Activated CD4-positive, alpha-beta T cell treated with anti-CD3 and anti-CD28 coated beads for 4 hours (primary cell): Measurements from ENCODE around the gene ADAMTS17.

Experiments used
- DNase-seq, 2 donors: peaks; one replicate each; pipeline ENCODE4 v3.0.0-alpha.2; 2020

ADAMTS17 gene

DNA sequence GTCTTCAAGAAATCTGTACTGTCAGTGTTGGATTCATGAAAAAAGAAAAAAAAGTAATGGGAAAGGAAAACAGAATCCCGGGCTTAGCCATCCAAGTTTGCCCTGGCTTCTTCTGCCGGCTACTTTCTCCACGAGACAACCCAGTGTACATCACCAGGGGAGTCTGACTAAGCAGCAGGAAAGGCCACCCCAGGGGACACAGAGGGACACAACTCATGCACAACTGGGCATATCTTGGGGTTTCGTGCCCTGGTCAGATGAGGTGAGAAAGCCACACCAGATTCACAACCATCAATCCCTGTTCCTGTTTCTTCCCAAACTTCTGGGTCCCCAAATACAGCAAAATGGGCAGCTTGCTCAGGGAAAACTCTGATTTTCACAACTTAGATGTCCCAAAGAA lies 33.2 kb downstream of the ADAMTS17 start:
- DNase-seq = no peak

DNA sequence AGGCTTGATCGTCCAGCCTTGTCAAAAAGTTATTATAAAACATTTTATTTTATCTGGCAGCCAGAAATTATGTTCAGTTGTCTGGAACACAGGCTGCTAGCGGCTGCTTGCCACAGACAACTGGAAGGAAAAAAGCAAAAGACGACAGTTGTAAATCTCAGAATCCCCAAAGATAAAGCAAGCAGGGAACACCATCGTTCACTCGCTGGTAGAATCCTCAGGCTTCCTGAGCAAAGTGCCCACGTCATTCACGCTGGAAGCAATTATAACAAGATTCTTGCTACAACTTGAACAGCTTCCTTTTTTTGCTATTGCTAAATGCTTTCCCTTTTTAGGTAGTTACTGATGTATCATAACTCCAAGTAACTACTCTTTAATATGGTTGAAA lies 33.6 kb downstream of the ADAMTS17 start:
- no peak for DNase-seq

DNA sequence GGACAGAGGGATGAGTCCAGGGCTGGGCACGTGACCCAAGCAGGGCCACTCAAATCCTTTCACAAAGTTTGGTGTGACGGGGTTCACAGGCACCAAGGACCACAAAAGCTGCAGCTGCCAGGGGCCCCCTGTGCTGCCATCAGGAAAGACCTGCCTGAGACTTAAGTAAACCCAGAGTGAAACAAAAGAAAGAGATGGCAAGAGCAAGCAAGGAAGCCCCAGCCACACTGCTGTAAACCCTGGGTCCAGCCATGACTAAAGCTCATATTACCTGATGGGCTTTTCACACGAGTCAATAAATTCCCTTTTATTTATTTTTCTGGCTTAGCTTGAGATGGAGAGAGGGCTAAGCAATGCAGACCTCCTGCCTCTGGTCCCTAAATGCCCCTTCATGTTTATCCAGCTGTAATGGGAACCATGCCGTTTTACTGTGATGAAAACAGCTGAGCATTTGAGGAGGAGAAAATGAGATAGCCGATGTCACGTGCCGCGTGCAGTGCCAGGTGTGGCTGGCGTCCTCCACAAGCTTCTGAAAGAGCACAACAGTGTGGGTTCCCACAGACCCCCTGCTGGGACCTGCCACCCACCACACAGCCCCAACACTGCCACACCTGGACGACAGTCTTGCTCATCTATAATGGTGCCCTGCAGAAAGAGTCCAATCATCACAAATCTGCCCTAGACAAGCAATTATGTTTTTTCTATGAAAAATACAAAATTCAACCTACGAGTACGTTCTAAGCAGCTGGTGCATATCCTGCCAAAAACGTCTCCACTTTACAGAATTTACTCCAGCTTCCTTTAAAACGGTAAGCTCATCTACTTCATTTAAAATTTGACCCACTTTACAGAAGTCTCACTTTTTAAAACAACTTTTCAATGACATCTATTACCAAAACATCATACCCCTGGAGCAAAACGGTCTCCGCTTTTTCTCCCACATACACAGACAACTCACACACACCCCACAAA lies 34.2 kb downstream of the ADAMTS17 start:
- no peak for DNase-seq

DNA sequence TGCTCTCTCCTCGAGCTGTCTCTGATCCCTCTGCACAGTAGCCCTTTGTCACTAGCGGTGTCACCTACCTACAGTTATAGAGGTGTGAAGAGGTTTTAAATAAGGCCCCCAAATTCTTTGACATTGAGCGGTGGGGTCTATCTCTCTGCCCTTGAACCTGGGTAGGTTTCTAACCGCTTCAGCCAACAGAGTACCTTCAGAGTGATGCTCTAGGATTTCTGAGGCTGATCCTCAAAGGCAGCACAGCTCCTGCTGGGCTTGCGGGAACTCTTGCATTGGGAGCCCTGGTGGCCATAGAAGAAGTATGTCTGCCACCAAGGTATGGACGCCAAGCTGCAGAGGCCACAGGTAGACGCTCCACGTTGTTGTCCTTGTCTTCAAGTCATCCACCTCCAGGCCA lies 35.7 kb downstream of the ADAMTS17 start:
- no peak for DNase-seq

DNA sequence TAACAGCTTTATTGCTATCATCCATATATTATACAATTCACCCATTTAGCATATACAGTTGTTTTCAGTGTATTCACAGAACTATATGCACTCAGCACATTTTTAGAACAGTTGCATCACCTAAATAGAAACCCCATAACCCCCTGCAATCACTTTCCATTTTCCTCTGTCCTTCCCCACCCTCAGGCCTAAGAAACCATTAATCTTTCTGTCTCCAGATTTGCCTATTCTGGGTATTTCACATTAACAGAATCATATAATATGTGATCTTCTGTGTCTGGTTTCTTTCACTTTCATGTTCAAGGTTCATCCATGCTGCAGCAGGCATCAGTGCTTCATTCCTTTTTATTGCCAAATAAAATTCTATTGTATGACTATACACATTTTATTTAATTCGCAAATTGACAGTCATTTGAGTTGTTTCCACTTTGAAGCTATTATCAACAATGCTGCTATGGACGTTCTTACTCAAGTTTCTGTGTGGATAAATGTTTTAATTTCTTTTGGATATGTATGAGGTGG lies 39.8 kb downstream of the ADAMTS17 start:
- DNase-seq = no peak

DNA sequence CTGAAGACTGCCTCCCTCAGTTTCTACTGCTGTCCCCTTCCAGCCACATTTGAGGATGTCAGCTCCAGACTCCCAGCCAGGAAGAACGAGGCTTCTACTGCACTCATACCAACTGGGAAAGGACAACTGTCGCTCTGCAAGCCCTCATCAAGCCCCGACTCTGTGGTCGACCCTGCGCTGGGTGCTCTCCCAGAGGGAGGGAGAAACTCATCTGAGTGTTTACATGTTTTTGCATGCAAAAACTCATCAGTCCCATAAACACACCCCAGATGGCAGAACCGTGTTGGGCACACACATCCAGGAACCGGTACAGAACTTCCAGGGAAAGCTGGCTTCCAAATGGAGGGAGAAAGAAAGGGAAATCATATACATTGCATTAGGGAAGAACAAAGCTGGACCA lies 43.5 kb downstream of the ADAMTS17 start:
- DNase-seq = no peak

DNA sequence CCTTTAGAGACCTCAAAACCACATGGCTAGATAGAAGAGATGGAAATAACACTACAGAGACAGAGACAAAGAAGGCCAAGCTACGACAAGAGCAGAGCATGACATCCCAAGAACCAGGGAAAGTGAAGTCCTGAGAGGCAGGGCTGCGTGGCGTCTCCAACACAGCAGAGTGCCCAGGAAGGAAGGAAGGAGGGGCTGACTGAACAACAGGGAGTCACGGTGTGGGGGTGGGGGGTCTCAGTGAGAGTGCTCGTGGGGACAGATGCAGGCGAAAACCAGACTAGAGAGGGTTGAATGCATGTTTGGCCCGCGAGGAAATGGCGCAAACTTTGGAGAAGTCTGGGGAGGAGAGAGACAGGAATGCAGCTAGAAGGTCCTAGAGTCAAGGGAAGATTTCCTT lies 44.0 kb downstream of the ADAMTS17 start:
- no peak for DNase-seq

DNA sequence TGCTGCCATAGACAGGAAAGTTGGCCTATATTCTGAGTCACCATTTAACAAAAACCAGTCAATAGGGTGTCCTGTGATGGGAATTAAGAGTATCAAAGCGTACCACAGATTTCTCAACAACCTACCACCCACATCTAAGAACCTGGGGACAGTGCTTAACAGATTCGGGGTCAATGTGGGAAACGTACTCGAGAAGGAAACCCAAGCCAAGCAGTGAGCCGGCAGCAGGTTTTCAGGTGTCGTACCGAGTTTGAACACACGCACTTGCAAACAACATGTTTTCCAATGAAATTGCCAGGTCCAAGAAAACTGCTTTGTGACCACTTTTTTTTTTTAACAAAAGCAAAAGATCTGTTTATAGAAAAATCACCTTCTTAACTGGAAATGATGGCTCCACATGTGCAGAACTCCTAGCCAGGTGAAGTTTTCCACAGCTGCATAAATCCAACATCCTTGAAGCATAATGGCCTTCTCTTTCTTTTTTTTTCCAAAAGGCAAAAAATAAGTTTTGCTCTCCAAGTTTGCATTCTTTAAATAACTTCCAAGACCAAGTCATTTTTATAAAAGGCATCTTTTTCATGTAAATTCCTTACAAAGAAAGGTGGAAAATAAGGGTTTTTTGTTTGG lies 45.7 kb downstream of the ADAMTS17 start:
- DNase-seq = no peak

DNA sequence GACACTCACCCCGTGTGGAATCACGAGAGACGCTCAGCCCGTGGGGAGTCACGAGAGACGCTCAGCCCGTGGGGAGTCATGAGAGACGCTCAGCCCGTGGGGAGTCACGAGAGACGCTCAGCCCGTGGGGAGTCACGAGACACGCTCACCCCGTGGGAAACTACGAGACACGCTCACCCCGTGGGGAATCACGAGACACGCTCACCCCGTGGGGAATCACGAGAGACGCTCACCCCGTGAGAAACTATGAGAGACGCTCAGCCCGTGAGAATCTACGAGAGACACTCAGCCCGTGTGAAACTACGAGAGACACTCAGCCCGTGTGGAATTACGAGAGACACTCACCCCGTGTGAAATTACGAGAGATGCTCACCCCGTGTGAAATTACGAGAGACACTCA lies 49.8 kb downstream of the ADAMTS17 start:
- DNase-seq = no peak

DNA sequence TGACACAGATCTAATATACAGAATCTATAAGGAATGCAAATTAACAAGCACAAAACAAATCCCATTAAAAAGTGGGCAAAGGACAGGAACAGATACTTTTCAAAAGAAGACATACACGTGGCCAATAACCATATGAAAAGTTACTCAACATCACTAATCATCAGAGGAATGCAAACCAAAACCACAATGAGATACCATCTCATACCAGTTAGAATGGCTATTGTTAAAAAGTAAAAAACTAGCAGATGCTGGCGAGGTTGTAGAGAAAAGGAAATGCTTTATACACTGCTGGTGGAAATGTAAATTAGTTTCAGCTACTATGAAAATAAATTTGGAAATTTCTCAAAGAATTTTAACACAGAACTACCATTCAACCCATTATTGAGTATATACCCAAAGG lies 50.7 kb downstream of the ADAMTS17 start:
- no peak for DNase-seq

DNA sequence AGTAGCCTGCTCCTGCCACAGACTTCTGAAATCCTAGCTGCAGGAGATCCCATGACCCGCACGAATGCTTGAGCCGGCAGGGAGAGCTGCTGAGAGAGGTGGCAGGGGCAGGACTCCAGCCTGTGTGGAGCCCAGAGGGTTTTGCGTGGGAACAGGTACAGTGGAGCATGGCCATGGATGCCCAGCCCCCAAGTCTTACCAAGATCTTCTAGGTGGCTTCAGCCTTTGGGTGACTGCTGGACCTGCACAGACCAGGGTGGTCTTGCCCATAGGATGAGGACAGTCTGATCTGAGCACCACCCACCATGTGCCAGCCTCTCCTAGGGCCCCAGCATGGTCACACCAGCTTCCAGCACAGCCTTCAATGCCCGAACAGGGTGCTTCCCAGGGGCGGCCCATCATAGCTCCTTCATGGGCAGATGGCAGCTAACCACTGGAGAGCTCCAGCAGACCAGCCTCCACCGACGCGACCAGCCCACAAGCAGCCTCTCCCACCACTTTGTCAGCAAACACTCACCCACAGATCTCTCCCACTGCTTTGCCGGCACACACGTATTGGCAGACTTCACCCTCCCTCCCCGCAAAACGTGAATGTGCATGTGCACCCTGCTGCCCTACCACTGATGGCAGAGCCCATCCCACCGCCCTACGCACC lies 56.0 kb downstream of the ADAMTS17 start:
- no peak for DNase-seq

DNA sequence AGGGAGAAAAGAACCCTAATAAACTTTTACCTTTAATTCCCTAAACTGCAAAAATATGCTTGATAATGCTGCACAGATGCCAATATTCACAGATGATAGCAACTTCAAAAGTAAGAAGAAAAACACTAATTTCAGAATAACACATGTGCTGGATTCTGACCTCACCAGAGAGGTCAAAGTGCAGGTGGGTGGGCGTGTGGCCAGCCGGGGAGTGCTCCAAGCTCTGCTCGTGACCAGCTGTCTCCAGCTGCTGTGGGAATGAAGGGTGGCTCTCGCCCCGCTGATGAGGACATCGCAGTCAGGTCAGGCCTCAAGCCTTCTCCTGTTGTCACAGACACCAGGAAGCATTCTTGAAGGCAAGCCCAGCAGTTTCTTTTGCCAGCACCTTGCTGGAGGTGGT lies 57.1 kb downstream of the ADAMTS17 start:
- no peak for DNase-seq

DNA sequence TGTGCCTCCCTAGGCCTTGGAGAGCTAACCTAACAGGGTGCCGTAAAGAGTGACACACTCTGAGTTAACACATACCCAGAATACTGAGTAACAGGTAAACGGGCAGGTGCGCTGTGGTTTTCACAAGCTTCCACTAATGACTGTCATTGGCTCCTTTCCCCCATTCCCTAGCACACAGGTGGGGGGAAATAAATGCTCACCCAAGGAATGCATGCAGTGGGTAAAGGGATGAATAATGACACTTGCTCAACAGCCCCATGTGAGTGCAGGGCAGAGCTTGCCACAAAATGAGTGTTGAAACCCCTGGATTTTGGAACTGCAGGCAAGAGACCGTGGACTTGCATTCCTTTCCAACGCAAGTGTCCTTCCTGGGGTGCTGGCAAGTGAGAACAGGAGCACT lies 57.6 kb downstream of the ADAMTS17 start:
- DNase-seq = no peak

DNA sequence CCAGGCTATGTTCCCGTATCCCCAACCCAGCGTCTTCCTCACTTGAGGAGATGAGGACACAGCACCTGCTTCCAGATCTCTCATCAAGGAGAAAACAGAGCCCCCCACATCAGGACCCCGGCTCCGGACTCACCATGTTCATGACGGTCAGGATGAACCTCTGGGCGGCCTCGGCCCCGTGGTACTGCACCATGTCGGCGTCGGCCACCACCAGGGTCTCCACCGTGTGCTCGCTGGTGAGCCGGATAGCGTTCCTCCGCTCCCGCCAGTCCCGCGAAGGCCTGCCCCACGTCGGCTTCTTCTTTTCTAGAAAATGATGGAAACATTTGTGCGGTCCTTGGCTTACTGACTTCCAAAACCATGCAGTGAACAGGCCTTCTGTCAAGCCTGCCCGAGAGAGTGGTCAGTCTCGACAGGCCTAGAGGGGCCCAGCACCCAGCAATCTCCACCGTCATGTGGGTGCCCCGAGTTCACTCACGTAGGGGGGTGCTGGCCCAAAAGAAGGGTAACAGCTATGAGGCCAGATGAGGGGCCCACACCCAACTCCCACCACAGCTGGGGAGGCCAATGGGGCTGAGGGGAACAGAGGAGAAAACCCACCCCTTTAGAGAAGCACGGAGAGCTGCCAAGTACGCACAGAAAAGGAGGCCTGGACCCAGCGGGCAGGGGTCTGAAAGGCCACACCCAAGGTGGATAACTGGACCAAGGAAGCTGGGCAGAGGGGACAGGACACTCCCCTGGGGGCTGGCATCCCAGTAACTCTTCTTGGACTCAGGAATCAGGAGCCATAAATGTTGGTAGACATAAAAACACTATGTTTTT lies 60.5 kb downstream of the ADAMTS17 start:
- no peak for DNase-seq

DNA sequence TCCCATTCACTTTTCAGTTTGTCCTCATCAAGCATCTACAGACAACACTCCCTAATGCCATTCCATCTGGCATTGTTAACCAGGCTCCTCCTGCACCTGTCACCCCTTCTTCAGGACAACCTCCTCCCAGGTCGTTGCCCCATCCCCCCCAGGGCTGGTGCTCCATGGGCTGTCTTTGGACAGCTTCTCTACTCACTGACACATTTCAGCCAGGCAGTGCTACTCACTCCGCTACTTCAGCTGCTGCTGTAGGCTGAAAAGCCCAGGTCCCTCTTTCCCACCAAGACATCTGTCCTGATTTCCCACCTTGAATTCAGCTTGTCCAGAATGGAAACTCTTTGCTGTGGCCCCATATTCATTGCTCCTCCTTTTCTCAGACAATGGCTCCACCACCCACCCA lies 61.9 kb downstream of the ADAMTS17 start:
- no peak for DNase-seq

DNA sequence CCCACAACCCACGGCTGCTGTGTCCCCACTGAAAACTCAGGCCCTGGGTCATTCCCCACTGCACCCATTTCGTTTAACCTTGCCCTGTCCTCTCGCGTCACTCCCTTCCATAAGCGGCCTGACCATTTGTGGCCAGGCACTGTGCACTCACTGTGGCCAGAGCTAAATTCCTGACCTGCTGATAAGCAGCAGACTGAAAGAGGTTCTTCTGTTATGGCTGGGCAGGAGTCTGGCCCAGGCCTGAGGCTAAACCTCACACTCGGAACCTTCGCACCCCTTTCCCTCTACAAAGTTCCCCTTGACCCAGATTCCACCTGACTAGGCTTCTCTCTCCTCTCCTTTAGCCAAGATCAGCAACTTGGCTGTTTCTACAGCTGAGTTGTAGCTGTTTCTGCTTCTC lies 62.3 kb downstream of the ADAMTS17 start:
- no peak for DNase-seq

DNA sequence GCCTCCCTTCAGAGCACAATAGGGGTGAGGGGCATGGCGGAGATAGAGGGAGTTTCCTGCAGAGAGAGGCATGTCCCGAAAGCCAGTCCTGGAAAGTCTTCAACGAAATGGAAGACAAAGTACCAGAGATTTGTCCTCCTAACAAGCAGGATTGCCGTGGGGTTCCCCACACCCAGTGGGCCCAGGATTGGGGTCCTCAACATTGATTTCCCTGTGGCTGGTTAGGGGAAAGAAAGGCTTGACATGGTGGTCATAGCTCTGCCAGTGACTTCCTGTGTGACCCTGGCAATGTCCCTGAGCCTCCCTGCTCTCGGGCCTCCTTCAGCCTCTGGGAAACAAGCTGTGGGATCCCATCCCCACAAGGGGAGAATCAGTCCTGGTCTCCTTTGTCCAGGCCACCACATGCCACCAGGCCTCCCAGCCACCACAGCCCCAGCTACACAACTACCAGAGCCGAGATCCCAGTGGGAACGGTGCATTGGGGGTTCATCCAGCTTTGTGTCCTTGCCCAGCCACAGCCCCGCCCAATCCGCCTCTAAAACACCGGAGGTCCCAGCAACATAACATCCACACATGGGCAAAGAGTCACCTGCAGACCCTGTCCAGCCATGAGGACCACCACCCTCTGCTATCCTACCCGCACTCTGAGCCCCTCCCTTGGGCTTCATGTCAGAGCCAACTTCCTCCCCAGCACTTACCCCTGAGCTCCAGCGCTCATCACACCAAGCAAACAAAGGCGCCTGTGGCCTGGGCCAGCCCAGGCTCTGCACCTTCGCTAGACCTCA lies 63.0 kb downstream of the ADAMTS17 start:
- no peak for DNase-seq

DNA sequence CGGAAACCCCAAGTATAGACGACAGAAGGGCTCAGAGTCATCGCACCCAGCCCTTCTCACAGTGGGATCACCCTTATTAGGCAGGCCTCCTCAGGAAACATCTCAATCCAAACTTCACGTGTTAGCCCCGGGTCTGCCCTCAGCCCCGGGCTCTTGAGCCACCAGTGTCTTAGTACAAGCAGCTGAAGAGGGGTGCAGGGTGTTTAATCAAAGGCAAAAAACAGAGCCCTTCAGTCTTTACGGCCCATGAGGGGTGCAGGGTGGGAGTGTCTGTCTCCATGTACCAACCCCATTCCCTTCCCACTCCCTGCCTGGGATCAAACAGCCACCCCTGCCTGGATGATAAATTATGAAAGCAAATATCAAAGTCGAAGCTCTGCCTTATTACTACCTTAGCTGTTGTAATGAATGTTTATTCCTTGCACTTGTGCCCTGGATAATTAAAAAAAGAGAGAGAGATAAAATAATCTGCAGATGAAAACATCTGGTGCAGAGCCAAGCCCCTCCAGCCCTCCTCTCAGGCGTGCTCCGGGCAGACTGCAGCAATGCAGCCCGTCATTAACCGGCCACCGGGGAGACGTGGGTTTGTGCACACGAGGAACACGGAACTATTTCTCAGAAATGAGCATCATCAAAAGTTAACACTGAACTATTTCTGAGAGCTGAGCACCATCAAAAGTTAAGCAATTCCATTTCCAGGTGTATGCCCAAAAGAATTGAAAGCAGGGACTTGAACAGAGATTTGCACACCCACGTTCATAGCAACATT lies 64.5 kb downstream of the ADAMTS17 start:
- DNase-seq = no peak

DNA sequence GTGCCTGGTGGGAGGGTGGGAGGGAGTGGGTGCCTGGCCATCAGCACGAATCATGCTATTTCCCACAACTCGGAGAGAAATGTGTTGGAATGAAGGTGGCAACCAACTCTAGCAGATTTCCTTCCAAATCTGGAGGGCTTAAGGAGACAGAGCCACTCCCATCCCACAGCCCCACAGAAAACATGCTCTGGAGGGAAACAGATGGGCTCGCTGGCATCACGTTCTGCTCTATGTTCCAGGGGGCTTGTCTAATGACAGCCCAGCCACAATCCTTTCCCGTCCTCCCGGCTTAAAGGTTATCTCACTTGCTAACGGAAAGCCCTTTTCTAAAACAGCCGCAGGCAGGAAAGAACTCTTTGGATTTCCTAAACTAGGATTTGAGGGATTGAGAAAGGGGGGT lies 65.3 kb downstream of the ADAMTS17 start:
- no peak for DNase-seq

DNA sequence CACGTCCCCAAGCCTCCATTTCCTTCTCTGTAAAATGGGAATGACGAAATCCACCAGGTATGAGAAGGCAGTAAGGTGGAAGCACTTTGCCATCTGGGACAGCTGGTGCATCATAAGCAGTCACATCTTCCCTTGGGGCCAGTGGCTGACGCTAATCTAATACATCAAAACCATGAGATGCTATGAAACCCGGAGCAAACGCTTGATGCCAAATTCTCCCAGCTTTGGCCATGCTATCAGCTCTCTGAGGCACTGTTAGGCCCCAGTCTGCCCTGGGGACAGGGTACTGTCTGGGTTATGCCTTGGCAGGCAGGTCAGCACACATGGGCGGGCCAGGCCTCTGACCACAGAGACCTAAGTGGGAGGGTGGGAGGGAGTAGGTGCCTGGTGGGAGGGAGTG lies 66.1 kb downstream of the ADAMTS17 start:
- DNase-seq = no peak

DNA sequence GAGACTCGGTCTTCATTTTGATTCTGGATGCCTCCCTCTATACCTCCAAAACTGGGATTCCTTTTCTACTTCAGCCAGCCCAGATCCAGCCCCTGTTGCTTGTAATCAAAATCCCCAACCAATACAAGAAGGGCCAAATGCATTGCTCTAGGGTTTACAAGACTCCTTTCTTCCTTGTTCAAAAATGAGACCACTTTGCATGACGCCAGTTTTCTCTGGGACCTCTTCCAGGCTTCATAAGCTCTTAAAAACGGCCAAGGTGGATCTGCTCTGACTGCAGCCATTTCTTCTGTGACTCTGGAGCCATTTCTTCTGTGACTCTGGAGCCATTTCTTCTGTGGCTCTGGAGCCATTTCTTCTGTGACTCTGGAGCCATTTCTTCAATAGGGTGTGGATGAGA lies 71.9 kb downstream of the ADAMTS17 start:
- DNase-seq = no peak
